IPS-18c (cell line): Measurements from ENCODE around the gene PCDHB10.
"Not testable (repeated sequence)": the region's sequence is repeated elsewhere in the genome, so short reads cannot be mapped to it uniquely, and the experiment has no call there.

Experiments used
- H3K4me3 ChIP-seq: 2 replicates; pipeline ENCODE4 v1.7.0; 2013; ENCODE audit warnings: low read depth, mild to moderate bottlenecking, low read length, moderate library complexity; ENCODE audit not compliant: insufficient read depth
- H3K9me3 ChIP-seq: one replicate; pipeline ENCODE4 v1.6.1; 2013; ENCODE audit warnings: mild to moderate bottlenecking, low read length, moderate library complexity; ENCODE audit not compliant: control insufficient read depth, insufficient read depth

The PCDHB10 gene

DNA sequence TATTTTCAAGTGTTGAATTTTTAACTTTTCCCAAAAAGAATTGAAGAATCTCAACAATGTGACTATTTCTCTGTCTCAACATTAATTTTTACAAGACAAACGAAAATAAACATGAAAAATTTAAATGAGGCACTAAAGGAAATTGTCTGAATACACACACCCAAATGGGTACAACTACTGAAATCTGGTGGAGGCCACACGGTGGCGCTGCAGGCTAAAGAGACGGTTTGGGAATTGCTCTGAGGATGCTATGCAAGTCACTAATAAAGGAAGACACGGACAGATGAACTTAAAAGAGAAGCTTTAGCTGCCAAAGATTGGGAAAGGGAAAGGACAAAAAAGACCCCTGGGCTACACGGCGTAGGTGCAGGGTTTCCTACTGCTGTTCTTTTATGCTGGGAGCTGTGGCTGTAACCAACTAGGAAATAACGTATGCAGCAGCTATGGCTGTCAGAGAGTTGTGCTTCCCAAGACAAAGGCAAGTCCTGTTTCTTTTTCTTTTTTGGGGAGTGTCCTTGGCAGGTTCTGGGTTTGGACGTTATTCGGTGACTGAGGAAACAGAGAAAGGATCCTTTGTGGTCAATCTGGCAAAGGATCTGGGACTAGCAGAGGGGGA, at the start of gene PCDHB10:
TSS of gene PCDHB10 (plus strand) at position 244 of the 616 bp plus-strand sequence. CDS start at position 444, 200 bp downstream.
- no peaks in the 10 kb centered on the region for H3K9me3 ChIP-seq
- H3K4me3 ChIP-seq: no peak within 1 kb of the TSS

- no peak within 1 kb of the TSS for H3K4me3 ChIP-seq
Observed at GRCh38 chr5:141149812-141150211, 42.3 kb upstream of the PCDHB10 start, which contains the start of gene PCDHB6. Gene PCDHB6 (plus strand): TSS chr5:141150057. CDS start chr5:141150258, 201 bp downstream.

GRCh38 chr5:141150224-141150992, 41.7 kb upstream of the PCDHB10 start:
- H3K4me3 ChIP-seq: no peak overlapping the region
- peaks cover 2% of the 10 kb centered on the region for H3K9me3 ChIP-seq

More at GRCh38 chr5:141149812-141150211, 42.3 kb upstream of the PCDHB10 start, which contains the start of gene PCDHB6:
- peaks cover 2% of the 10 kb centered on the region for H3K9me3 ChIP-seq

DNA sequence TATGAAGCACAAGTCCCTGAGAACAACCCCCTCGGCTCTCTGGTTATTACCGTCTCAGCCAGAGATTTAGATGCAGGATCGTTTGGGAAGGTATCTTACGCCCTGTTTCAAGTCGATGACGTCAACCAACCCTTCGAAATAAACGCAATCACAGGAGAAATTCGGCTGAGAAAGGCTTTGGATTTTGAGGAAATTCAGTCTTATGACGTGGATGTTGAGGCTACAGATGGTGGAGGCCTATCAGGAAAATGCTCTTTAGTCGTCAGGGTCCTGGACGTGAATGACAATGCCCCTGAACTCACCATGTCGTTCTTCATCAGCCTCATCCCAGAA, 41.2 kb upstream of the PCDHB10 start:
- Histone ChIP-seq H3K4me3 (no peak overlapping the region), H3K9me3 (peaks cover 2% of the 10 kb centered on the region)

DNA sequence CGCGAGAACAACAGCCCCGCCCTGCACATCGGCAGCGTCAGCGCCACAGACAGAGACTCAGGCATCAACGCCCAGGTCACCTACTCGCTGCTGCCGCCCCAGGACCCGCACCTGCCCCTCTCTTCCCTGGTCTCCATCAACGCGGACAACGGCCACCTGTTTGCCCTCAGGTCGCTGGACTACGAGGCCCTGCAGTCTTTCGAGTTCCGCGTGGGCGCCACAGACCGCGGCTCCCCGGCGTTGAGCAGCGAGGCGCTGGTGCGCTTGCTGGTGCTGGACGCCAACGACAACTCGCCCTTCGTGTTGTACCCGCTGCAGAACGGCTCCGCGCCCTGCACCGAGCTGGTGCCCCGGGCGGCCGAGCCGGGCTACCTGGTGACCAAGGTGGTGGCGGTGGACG, 40.5 kb upstream of the PCDHB10 start:
- H3K9me3 ChIP-seq, H3K4me3 ChIP-seq: not testable (repeated sequence)

- H3K9me3 ChIP-seq, H3K4me3 ChIP-seq: not testable (repeated sequence)
Observed at GRCh38 chr5:141152096-141152495, 40.1 kb upstream of the PCDHB10 start.

DNA sequence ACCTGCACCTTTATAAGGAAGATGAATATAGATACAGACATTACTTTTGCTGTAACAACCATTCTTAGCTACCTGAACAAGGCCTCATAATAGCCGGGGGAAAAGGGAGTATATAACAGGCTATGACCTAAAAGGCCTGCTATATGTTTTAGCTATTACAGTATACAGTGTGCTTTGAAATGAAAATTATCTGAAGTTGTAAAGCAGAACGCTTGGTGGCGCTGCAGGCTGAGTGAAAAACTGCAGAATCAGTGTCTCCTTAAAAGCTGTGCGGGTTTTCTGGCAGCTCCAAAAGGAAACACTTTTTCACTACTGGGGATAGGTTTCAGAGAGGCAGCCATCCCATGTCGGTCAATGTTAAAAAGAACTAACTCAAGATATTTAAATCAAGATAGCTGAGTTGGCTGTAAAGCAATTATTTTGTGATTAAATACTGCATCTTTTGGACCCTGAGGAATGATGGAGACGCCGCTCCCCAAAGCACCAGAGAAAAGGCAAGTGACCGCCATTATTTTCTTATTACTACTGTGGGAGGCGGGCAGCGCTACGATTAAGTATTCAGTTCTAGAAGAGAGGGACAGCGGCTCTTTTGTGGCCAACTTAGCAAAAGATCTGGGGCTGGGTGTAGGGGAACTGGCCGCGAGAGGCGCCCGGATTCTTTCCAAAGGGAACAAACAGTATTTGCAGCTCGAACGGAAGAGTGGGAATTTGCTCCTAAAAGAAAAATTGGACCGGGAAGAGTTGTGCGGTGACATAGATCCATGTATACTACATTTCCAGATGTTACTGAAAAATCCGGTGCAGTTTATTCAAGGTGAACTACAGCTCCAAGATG, 36.4 kb upstream of the PCDHB10 start:
- H3K4me3 ChIP-seq: no peak overlapping the region; the same call in 1 of the 2 replicates
- no peaks in the 10 kb centered on the region for H3K9me3 ChIP-seq

- H3K9me3 ChIP-seq: not testable (repeated sequence)
Observed at GRCh38 chr5:141157356-141157755, 34.8 kb upstream of the PCDHB10 start.

GRCh38 chr5:141157901-141158300, 34.3 kb upstream of the PCDHB10 start:
- not testable (repeated sequence) for H3K9me3 ChIP-seq, H3K4me3 ChIP-seq

More at GRCh38 chr5:141157356-141157755, 34.8 kb upstream of the PCDHB10 start:
- H3K4me3 ChIP-seq: not testable (repeated sequence)

DNA sequence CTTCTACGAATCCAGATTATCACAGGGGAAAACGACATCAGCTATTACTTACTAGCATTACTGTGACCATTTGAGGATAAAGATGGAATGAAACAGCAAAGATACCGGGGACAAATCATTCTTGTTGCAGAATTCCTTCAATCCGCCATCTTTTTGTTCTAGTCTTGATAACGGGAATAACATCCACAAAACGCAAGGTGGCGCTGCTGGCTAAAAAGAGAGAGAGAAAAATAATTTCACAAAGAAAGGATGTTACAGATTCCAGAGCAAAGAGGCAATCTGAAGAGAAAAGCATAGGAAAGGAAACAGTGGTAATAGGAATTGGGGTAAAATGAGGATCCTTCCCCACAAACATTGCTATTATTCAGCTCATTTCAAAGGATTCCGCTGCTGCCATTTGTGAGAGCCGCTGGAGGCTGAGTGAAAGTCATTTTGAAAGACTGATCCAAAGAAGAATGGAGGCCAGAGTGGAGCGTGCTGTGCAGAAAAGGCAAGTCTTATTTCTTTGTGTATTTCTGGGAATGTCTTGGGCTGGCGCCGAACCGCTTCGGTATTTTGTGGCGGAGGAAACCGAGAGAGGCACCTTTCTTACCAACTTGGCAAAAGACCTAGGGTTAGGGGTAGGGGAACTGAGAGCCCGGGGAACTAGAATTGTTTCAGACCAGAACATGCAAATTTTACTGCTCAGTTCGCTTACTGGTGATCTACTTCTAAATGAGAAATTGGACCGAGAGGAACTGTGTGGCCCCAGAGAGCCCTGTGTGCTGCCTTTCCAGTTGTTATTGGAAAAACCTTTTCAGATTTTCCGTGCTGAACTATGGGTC, 19.6 kb upstream of the PCDHB10 start, which contains the start of gene PCDHB7:
TSS of gene PCDHB7 (plus strand) at position 264 of the 824 bp plus-strand sequence. CDS start at position 456, 192 bp downstream.
- Histone ChIP-seq H3K4me3 (no peak within 1 kb of the TSS), H3K9me3 (peaks cover 7% of the 10 kb centered on the region)

DNA sequence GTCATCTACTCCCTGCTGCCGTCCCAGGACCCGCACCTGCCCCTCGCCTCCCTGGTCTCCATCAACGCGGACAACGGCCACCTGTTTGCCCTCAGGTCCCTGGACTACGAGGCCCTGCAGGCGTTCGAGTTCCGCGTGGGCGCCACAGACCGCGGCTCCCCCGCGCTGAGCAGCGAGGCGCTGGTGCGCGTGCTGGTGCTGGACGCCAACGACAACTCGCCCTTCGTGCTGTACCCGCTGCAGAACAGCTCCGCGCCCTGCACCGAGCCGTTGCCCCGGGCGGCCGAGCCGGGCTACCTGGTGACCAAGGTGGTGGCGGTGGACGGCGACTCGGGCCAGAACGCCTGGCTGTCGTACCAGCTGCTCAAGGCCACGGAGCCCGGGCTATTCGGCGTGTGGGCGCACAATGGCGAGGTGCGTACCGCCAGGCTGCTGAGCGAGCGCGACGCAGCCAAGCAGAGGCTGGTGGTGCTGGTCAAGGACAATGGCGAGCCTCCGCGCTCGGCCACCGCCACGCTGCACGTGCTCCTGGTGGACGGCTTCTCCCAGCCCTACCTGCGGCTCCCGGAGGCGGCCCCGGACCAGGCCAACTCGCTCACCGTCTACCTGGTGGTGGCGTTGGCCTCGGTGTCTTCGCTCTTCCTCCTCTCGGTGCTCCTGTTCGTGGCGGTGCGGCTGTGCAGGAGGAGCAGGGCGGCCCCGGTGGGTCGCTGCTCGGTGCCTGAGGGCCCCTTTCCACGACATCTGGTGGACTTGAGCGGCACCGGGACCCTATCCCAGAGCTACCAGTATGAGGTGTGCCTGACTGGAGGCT, 17.7 kb upstream of the PCDHB10 start:
- not testable (repeated sequence) for H3K9me3 ChIP-seq, H3K4me3 ChIP-seq

DNA sequence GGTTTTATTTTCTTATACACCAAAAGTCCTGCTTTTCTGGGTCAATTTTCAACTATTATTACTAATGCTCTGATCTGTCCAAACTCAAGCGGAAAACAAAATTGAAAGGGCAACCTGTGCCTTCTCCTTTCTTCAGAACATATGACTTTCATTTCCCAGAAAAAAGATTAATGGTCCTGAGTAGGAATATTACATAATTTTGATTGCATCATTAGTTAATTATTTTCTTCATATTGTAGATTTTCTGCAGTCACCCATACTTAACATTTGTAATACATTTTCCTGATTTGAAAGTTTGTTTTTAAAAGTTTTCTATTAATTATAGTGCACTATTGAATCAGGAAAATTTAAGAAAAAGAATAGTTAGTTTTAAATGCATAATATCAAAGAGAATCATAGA, 16.2 kb upstream of the PCDHB10 start:
- H3K4me3 ChIP-seq: no peak overlapping the region
- H3K9me3 ChIP-seq: peaks cover 7% of the 10 kb centered on the region

- H3K9me3 ChIP-seq, H3K4me3 ChIP-seq: not testable (repeated sequence)
Observed at GRCh38 chr5:141177577-141178191, 14.5 kb upstream of the PCDHB10 start, which contains the start of gene PCDHB8. Gene PCDHB8 (plus strand): TSS chr5:141177790. CDS start chr5:141178035, 245 bp downstream.

GRCh38 chr5:141179371-141179770, 12.8 kb upstream of the PCDHB10 start:
- not testable (repeated sequence) for H3K4me3 ChIP-seq, H3K9me3 ChIP-seq

GRCh38 chr5:141179876-141180275, 12.3 kb upstream of the PCDHB10 start:
- not testable (repeated sequence) for H3K9me3 ChIP-seq, H3K4me3 ChIP-seq

DNA sequence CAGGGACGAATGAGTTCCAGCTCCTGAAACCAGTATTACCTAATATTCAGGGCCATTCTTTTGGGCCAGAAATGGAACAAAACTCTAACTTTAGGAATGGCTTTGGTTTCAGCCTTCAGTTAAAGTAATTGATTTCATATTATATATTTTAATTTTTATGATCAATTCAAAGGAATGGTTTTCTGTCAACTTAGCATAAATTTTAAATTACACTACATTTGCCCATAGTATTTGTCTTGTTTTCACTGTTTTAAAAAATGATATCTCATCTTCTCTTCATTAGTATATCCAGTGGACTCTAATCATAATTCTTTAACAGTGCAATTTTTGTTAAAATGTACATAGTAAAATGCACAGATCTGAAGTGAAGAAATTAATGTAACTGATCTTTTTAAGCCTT, 11.8 kb upstream of the PCDHB10 start:
- Histone ChIP-seq H3K4me3 (no peak overlapping the region), H3K9me3 (peaks cover 4% of the 10 kb centered on the region)
